Measurements from ENCODE around the gene GTPBP3.

GTPBP3 gene

DNA sequence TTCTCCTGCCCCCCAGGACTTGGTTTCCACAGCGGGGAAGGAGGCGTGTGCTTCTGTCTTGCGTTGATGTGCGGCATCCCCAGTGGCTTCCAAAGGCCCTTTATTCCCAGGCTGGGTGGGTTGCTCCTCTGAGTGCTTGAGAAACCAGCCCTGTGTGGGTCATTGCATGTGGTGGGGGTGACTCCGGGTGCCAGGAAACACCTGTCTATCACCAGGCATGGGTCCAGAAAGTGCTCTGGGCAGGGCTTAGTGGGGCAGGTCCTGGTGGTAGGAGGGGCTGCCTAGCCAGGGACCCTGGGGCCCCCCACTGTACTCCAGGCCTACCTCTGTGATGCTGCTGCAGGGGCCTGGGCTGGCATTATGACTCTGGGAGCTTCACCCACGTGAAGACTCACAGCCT is 18.4 kb upstream of the GTPBP3 start:
- H3K79me2 ChIP-seq (ENCODE audit: insufficient read depth, low read length): no peaks in the 10 kb centered on the region; the same call in 1 of the 2 replicates
- H3K4me2 ChIP-seq (ENCODE audit: low read depth, low read length, poor library complexity, severe bottlenecking): no peak overlapping the region
- no peaks in the 10 kb centered on the region for H3F3A ChIP-seq (ENCODE audit: low read depth)
- no peaks in the 10 kb centered on the region for H3K9me3 ChIP-seq (ENCODE audit: insufficient read depth, low read depth, low read length)
- H3K4me3 ChIP-seq (ENCODE audit: low read length, poor library complexity, severe bottlenecking): no peak overlapping the region
- H3K9ac ChIP-seq (ENCODE audit: low read depth, low read length, poor library complexity, severe bottlenecking): no peak overlapping the region
- TF ChIP-seq, protein P1, sequence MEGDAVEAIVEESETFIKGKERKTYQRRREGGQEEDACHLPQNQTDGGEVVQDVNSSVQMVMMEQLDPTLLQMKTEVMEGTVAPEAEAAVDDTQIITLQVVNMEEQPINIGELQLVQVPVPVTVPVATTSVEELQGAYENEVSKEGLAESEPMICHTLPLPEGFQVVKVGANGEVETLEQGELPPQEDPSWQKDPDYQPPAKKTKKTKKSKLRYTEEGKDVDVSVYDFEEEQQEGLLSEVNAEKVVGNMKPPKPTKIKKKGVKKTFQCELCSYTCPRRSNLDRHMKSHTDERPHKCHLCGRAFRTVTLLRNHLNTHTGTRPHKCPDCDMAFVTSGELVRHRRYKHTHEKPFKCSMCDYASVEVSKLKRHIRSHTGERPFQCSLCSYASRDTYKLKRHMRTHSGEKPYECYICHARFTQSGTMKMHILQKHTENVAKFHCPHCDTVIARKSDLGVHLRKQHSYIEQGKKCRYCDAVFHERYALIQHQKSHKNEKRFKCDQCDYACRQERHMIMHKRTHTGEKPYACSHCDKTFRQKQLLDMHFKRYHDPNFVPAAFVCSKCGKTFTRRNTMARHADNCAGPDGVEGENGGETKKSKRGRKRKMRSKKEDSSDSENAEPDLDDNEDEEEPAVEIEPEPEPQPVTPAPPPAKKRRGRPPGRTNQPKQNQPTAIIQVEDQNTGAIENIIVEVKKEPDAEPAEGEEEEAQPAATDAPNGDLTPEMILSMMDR (conservative IDR thresholded peaks at IDR 0.05; ENCODE audit: low read length): no peak
- no peak for TF ChIP-seq EZH2phosphoT487 (IDR thresholded peaks at IDR 0.05; ENCODE audit: borderline replicate concordance)
- no peaks in the 10 kb centered on the region for H3K9me2 ChIP-seq (replicated peaks; ENCODE audit: low read depth, low read length)
- H3K27me3 ChIP-seq (ENCODE audit: insufficient read depth, low read length, poor library complexity, severe bottlenecking): no peaks in the 10 kb centered on the region
- H3K36me3 ChIP-seq (ENCODE audit: insufficient read depth, low read length): peaks cover 49% of the 10 kb centered on the region; the same call in 1 of the 2 replicates
- H3K4me1 ChIP-seq (ENCODE audit: insufficient read depth, low read length, poor library complexity, severe bottlenecking): no peaks in the 10 kb centered on the region
- no peaks in the 10 kb centered on the region for H4K20me1 ChIP-seq (ENCODE audit: insufficient read depth, low read length, poor library complexity, severe bottlenecking)
- H2AFZ ChIP-seq (ENCODE audit: low read length): no peak overlapping the region

DNA sequence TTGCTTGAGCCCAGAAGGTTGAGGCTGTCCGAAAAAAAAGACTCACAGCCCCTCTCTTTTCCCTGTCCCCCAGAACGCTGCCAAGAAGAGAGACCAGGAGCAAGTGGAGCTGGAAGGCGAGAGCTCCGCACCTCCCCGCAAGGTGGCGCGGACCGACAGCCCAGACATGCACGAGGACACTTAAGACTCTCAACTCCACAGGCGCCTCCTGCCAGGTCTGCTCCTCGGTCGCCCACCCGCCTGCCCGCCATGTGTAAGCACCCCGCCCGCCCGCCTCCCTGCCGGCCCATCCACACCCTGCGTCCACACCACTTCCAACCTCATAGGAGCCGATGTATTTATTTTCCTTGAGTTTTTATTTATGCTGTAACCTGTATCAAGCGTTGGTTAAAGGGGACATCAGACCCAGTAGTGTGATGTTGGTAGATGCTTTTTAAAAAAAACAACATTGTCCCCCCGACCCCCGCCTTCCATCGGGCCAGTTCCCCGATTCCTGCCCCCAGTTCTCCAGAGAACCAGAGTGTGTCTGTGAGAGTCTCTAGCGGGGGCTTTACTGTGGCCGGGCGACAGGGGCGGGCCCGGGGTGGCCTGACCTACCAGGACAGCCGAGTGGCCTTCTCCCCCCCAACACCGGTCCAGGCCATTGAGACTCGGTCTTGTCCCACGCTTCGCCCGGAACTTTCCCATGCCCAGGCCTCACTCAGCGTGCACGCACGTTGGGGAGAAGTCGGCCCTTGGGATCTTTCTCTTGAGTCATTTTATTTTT is 17.7 kb upstream of the GTPBP3 start:
- no peaks in the 10 kb centered on the region for H3F3A ChIP-seq (ENCODE audit: low read depth)
- H3K36me3 ChIP-seq (ENCODE audit: insufficient read depth, low read length): peaks cover 42% of the 10 kb centered on the region; the same call in 1 of the 2 replicates
- H3K79me2 ChIP-seq (ENCODE audit: insufficient read depth, low read length): no peaks in the 10 kb centered on the region
- H2AFZ ChIP-seq (ENCODE audit: low read length): no peak overlapping the region
- no peaks in the 10 kb centered on the region for H3K9me3 ChIP-seq (ENCODE audit: insufficient read depth, low read depth, low read length)
- H3K9me2 ChIP-seq (replicated peaks; ENCODE audit: low read depth, low read length): no peaks in the 10 kb centered on the region
- TF ChIP-seq EZH2phosphoT487 (IDR thresholded peaks at IDR 0.05; ENCODE audit: borderline replicate concordance): no peak
- TF ChIP-seq, protein P1 (conservative IDR thresholded peaks at IDR 0.05; ENCODE audit: low read length): no peak
- H3K9ac ChIP-seq (ENCODE audit: low read depth, low read length, poor library complexity, severe bottlenecking): no peak overlapping the region
- no peak overlapping the region for H3K4me3 ChIP-seq (ENCODE audit: low read length, poor library complexity, severe bottlenecking)
- H4K20me1 ChIP-seq (ENCODE audit: insufficient read depth, low read length, poor library complexity, severe bottlenecking): no peaks in the 10 kb centered on the region
- H3K4me1 ChIP-seq (ENCODE audit: insufficient read depth, low read length, poor library complexity, severe bottlenecking): no peaks in the 10 kb centered on the region
- no peaks in the 10 kb centered on the region for H3K27me3 ChIP-seq (ENCODE audit: insufficient read depth, low read length, poor library complexity, severe bottlenecking)
- no peak overlapping the region for H3K4me2 ChIP-seq (ENCODE audit: low read depth, low read length, poor library complexity, severe bottlenecking)

DNA sequence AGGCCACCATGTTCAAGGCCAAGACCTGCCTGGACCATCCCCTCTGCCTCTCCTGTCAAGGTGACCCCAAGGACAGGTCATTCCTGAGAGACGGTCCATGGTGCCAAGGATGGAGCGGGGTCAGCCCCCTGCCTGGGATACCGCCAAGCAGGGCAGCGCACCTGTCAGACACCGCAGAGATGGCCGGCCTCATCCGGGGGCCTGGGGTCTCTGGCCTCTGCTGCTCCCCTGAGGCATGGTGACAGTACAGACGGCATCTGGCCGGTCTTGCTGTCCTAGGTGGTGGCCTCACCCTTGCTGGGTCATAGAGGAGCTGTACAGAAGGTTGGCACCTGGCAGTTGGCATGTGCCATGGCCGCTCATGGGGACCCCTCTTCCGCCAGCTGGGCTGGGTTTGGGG is 16.9 kb upstream of the GTPBP3 start:
- H3K4me1 ChIP-seq (ENCODE audit: insufficient read depth, low read length, poor library complexity, severe bottlenecking): no peaks in the 10 kb centered on the region
- no peaks in the 10 kb centered on the region for H3K9me3 ChIP-seq (ENCODE audit: insufficient read depth, low read depth, low read length)
- no peaks in the 10 kb centered on the region for H3F3A ChIP-seq (ENCODE audit: low read depth)
- TF ChIP-seq, protein P1 (conservative IDR thresholded peaks at IDR 0.05; ENCODE audit: low read length): no peak
- TF ChIP-seq EZH2phosphoT487 (IDR thresholded peaks at IDR 0.05; ENCODE audit: borderline replicate concordance): no peak
- H3K79me2 ChIP-seq (ENCODE audit: insufficient read depth, low read length): no peaks in the 10 kb centered on the region
- peaks cover 39% of the 10 kb centered on the region; the same call in 1 of the 2 replicates for H3K36me3 ChIP-seq (ENCODE audit: insufficient read depth, low read length)
- H3K9me2 ChIP-seq (replicated peaks; ENCODE audit: low read depth, low read length): no peaks in the 10 kb centered on the region
- no peaks in the 10 kb centered on the region for H3K27me3 ChIP-seq (ENCODE audit: insufficient read depth, low read length, poor library complexity, severe bottlenecking)
- no peak overlapping the region for H3K4me2 ChIP-seq (ENCODE audit: low read depth, low read length, poor library complexity, severe bottlenecking)
- H2AFZ ChIP-seq (ENCODE audit: low read length): no peak overlapping the region
- no peak overlapping the region for H3K9ac ChIP-seq (ENCODE audit: low read depth, low read length, poor library complexity, severe bottlenecking)
- H3K4me3 ChIP-seq (ENCODE audit: low read length, poor library complexity, severe bottlenecking): no peak overlapping the region
- no peaks in the 10 kb centered on the region for H4K20me1 ChIP-seq (ENCODE audit: insufficient read depth, low read length, poor library complexity, severe bottlenecking)
